Measurements from ENCODE around the gene CAPNS1. TPM values are rescaled to one million over a fixed set of nuclear protein-coding genes. Genes with fewer than 3 reads are reported as not detected.

CAPNS1 gene
- total RNA-seq, 3 donors from 2014 or later: 501 to 878 (median 756) TPM

GRCh38 chr19:36115453-36116343, 24.2 kb upstream of the CAPNS1 start, which contains the start of gene TBCB:
Gene TBCB, plus strand, starts transcription at chr19:36115468. Its CDS starts 93 bp downstream, at chr19:36115561.
- peak; percentile 71 for ATAC-seq
- intact Hi-C loops (cut with DNase I, micrococcal nuclease): no loop called here
- Histone ChIP-seq H3K4me1 (ENCODE audit: low read depth) (peaks cover 14% of the 10 kb centered on the region), H3K4me3 (peak within 1 kb of the TSS; percentile 45), H3K9me3 (no peaks in the 10 kb centered on the region), H3K36me3 (ENCODE audit: low read depth) (peaks cover 4% of the 10 kb centered on the region)
- TF ChIP-seq CTCF (IDR thresholded peaks at IDR 0.05): no peak
- peak; percentile 90 to 93 (median 93) for DNase-seq

DNA sequence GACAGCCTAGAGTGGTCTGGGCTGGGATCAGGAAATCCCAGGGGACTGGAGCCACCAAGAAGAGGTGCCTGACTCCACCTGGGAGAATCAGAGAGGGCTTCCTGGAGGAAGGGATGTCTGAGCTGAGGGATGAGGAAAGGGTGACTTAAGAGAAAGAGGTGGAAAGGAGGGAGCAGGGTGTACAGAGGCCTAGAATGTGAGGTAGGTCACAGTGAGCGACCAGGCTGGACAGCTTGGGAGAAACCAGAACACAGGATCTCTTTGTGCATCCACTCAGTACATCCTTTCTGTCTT, 23.6 kb upstream of the CAPNS1 start:
- Histone ChIP-seq H3K4me3 (no peak overlapping the region), H3K36me3 (ENCODE audit: low read depth) (peaks cover 4% of the 10 kb centered on the region), H3K9me3 (no peaks in the 10 kb centered on the region), H3K4me1 (ENCODE audit: low read depth) (peaks cover 14% of the 10 kb centered on the region)
- intact Hi-C loops (cut with DNase I, micrococcal nuclease): no loop called here
- DNase-seq (no peak), ATAC-seq (no peak)
- no peak for TF ChIP-seq CTCF (IDR thresholded peaks at IDR 0.05)

- Histone ChIP-seq H3K4me3 (no peak overlapping the region), H3K4me1 (ENCODE audit: low read depth) (peaks cover 7% of the 10 kb centered on the region), H3K36me3 (ENCODE audit: low read depth) (peaks cover 5% of the 10 kb centered on the region), H3K9me3 (no peaks in the 10 kb centered on the region)
- intact Hi-C loops (cut with DNase I, micrococcal nuclease): no loop called here
- ATAC-seq (no peak), DNase-seq (no peak)
- no peak for TF ChIP-seq CTCF (IDR thresholded peaks at IDR 0.05)
Measured at GRCh38 chr19:36120092-36120983, 19.5 kb upstream of the CAPNS1 start.

DNA sequence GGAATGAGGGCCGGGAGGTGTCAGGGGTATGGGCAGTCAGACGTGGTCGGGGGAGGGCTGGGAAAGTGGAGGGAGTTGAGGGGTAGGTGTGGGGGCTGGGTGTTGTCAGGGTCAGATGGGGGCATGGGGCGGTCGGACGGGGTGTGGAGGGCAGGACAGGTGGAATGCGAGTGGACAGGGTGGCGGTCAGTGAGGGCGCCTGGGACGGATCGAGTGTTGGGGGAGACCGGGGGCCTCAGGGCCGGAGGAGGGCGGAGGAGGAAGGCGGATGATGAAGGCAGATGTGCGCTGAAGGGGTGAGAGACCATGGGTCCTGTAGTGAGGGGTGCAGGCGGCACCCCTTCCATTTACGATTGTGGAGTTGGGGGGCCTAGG, 18.9 kb upstream of the CAPNS1 start:
- Histone ChIP-seq H3K36me3 (ENCODE audit: low read depth) (peaks cover 4% of the 10 kb centered on the region), H3K4me3 (no peak overlapping the region), H3K4me1 (ENCODE audit: low read depth) (peaks cover 7% of the 10 kb centered on the region), H3K9me3 (no peaks in the 10 kb centered on the region)
- TF ChIP-seq CTCF (IDR thresholded peaks at IDR 0.05): no peak
- ATAC-seq: no peak
- intact Hi-C loops (cut with DNase I, micrococcal nuclease): no loop called here
- no peak for DNase-seq

DNA sequence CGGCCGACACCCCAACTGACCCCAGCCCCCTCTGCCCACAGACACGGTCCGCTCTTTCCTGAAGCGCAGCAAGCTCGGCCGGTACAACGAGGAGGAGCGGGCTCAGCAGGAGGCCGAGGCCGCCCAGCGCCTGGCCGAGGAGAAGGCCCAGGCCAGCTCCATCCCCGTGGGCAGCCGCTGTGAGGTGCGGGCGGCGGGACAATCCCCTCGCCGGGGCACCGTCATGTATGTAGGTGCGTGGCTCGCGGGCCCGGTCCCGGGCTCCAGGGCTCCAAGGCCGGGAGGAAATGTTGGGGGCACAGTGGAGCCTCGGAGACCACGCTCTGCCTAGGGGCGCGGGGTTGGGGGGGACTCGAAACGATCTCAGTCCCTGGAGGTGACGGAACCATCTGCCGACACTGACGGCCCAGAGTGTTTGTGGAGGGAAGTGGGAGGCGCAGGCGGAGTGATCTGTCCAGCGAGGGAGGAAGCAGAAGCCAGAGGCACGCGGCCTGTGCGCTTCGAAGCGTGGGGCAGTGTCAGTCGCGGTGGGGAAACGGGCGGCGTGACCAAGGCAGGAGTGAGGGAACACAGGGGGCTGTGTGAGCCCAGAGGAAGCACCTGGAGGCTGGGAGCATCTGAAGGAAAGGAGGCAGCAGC, 18.3 kb upstream of the CAPNS1 start:
- Histone ChIP-seq H3K36me3 (ENCODE audit: low read depth) (peaks cover 4% of the 10 kb centered on the region), H3K4me3 (no peak overlapping the region), H3K9me3 (no peaks in the 10 kb centered on the region), H3K4me1 (ENCODE audit: low read depth) (peaks cover under 1% of the 10 kb centered on the region)
- TF ChIP-seq CTCF (IDR thresholded peaks at IDR 0.05): no peak
- intact Hi-C loops (cut with DNase I, micrococcal nuclease): no loop called here
- ATAC-seq: no peak
- no peak for DNase-seq
